Karpas-422 (cell line): ENCODE results near the gene STS. TPM values are rescaled to one million over a fixed set of nuclear protein-coding genes. Genes with fewer than 3 reads are reported as not detected.

Experiments used
- DNase-seq: peaks from one replicate; pipeline ENCODE4 v3.0.0-alpha.2; 2015
- H2AFZ ChIP-seq: fragments of 200-600 bp; sonication (generic); 2 replicates; pipeline ENCODE4 v1.6.1; 2014; ENCODE audit warnings: antibody characterized with exemption, low read length, mixed read lengths
- H3K27ac ChIP-seq: fragments of 200-600 bp; sonication (generic); 2 replicates; pipeline ENCODE4 v1.5.1; 2014; ENCODE audit warnings: mild to moderate bottlenecking, low read length, moderate library complexity
- H3K27me3 ChIP-seq: fragments of 200-600 bp; sonication (generic); 2 replicates; pipeline ENCODE4 v1.6.1; 2014; ENCODE audit warnings: low read length, mixed read lengths
- H3K36me3 ChIP-seq: fragments of 200-600 bp; sonication (generic); 2 replicates; pipeline ENCODE4 v1.6.1; 2014; ENCODE audit warnings: low read length, mixed read lengths; ENCODE audit not compliant: insufficient read depth
- H3K4me1 ChIP-seq: fragments of 200-600 bp; sonication (generic); 2 replicates; pipeline ENCODE4 v1.6.1; 2014; ENCODE audit warnings: mild to moderate bottlenecking, low read length, mixed read lengths
- H3K4me2 ChIP-seq: fragments of 200-600 bp; sonication (generic); 2 replicates; pipeline ENCODE4 v1.6.1; 2014; ENCODE audit warnings: low read length, low read depth, mild to moderate bottlenecking; ENCODE audit not compliant: poor library complexity, severe bottlenecking
- H3K4me3 ChIP-seq: fragments of 200-600 bp; sonication (generic); 2 replicates; pipeline ENCODE4 v1.5.1; 2014; ENCODE audit warnings: mild to moderate bottlenecking, antibody characterized with exemption, low read length, mixed read lengths
- H3K79me2 ChIP-seq: fragments of 200-600 bp; sonication (generic); 2 replicates; pipeline ENCODE4 v1.6.1; 2014; ENCODE audit warnings: mild to moderate bottlenecking, low read length, mixed read lengths
- H3K9ac ChIP-seq: fragments of 200-600 bp; sonication (generic); 2 replicates; pipeline ENCODE4 v1.6.0; 2014; ENCODE audit warnings: low read length
- H3K9me2 ChIP-seq: fragments of 200-600 bp; sonication (generic), shearing (Covaris generic); replicated peaks from 2 replicates; pipeline ENCODE4 v1.6.0; 2014; ENCODE audit warnings: mild to moderate bottlenecking, low read length, moderate library complexity; ENCODE audit not compliant: insufficient read depth
- H3K9me3 ChIP-seq: fragments of 300-700, 200-600 bp; sonication (generic); 2 replicates; pipeline ENCODE4 v1.6.1; 2014; ENCODE audit warnings: low read length, mixed read lengths
- H4K20me1 ChIP-seq: fragments of 200-600 bp; sonication (generic); 2 replicates; pipeline ENCODE4 v1.6.1; 2014; ENCODE audit warnings: mild to moderate bottlenecking, antibody characterized with exemption, low read length, low read depth; ENCODE audit not compliant: insufficient read depth
- total RNA-seq: library from RNA; depleted of rRNA; stranded (reverse); fragments of >200 nt; shearing (Covaris generic); gene quantifications from 2 replicates; pipeline ENCODE4 v1.2.3, GENCODE V29; 2014; ENCODE audit warnings: low replicate concordance

The STS gene
- total RNA-seq, 1 experiment from 2014 or later, result 28.5 TPM

DNA sequence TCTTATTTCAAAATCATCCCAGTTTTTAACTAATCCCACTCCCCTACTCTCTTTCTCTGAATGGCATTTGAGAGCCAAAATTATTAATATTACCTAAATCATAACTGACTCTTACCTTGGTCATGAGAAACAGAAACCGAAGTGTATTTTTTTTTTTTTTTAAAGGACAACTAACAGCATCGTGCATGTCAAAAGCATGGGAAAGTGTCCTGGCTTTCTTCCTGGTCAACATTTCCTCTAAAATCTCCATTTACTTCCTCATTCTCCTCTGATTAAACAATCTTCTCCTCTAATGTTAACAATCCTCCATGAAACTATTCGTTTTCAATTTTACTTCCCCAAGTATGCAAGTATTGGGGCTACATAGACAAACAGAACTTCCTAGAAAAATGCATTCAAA, 2.1 kb upstream of the STS start:
- Histone ChIP-seq H3K9me2 (no peaks in the 10 kb centered on the region), H3K27me3 (no peaks in the 10 kb centered on the region), H3K4me1 (peaks cover 69% of the 10 kb centered on the region), H3K9ac (peak overlapping the region; percentile 90; the same call in 1 of the 2 replicates), H3K9me3 (no peaks in the 10 kb centered on the region), H4K20me1 (no peaks in the 10 kb centered on the region), H2AFZ (no peak overlapping the region), H3K79me2 (peaks cover 94% of the 10 kb centered on the region), H3K36me3 (peaks cover 11% of the 10 kb centered on the region), H3K27ac (peak overlapping the region; percentile 92), H3K4me3 (peak overlapping the region; percentile 15), H3K4me2 (peak overlapping the region; percentile 89)
- DNase-seq, result no peak

- peak overlapping the region; percentile 81 for H3K4me3 ChIP-seq
- H3K9ac ChIP-seq, result peak overlapping the region; percentile 90
- H3K9me3 ChIP-seq, result no peaks in the 10 kb centered on the region
- H3K79me2 ChIP-seq, result peaks cover 94% of the 10 kb centered on the region
- no peaks in the 10 kb centered on the region for H3K9me2 ChIP-seq
- H3K36me3 ChIP-seq, result peaks cover 17% of the 10 kb centered on the region
- H4K20me1 ChIP-seq, result no peaks in the 10 kb centered on the region
- H3K27ac ChIP-seq, result peak overlapping the region; percentile 92
- DNase-seq, result no peak
- no peaks in the 10 kb centered on the region for H3K27me3 ChIP-seq
- H3K4me2 ChIP-seq, result peak overlapping the region; percentile 89
- H3K4me1 ChIP-seq, result peaks cover 72% of the 10 kb centered on the region
- H2AFZ ChIP-seq, result no peak overlapping the region
Measured at GRCh38 chrX:7146020-7146702, 1.4 kb upstream of the STS start.

DNA sequence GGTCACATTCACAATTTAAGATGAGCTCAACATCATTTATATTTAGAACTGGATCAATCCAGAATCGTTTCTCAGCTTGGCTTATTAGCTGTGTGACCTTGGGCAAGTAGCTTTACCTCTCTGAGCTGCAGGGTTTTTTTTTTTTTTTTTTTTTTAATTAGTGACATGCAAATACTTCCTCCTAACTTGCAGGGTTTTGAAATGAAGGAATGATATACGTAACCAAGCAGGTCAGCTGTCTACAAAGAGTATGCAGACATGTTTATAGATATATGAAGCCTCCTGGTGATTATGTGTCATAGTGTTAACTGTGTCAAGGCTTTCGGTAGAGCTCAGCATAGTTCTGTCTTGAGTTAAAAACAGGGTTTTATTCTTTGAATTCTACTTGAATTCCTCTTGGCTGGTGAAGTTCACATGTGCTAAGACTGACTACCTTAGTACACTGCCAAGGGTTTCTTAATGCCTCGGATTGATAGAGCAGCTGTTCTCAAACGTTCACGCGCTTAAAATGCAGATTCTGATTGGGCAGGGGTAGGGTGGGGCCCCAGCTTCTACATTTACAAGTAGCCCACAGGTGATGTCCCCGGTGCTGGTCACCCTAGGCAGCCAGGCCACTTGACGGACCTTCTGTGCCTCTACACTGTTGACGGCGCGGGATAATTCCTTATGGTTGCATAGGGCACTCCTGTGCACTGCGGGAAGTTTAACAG, 654 bp upstream of the STS start:
- H2AFZ ChIP-seq, result no peak overlapping the region
- peak overlapping the region; percentile 92 for H3K27ac ChIP-seq
- H3K36me3 ChIP-seq, result peaks cover 20% of the 10 kb centered on the region
- H4K20me1 ChIP-seq, result no peaks in the 10 kb centered on the region
- no peaks in the 10 kb centered on the region for H3K9me3 ChIP-seq
- H3K4me3 ChIP-seq, result peak overlapping the region; percentile 81
- no peaks in the 10 kb centered on the region for H3K27me3 ChIP-seq
- H3K4me1 ChIP-seq, result peaks cover 69% of the 10 kb centered on the region
- H3K9me2 ChIP-seq, result no peaks in the 10 kb centered on the region
- H3K4me2 ChIP-seq, result peak overlapping the region; percentile 89
- DNase-seq, result peak; percentile 89
- H3K9ac ChIP-seq, result peak overlapping the region; percentile 90
- peaks cover 93% of the 10 kb centered on the region for H3K79me2 ChIP-seq

DNA sequence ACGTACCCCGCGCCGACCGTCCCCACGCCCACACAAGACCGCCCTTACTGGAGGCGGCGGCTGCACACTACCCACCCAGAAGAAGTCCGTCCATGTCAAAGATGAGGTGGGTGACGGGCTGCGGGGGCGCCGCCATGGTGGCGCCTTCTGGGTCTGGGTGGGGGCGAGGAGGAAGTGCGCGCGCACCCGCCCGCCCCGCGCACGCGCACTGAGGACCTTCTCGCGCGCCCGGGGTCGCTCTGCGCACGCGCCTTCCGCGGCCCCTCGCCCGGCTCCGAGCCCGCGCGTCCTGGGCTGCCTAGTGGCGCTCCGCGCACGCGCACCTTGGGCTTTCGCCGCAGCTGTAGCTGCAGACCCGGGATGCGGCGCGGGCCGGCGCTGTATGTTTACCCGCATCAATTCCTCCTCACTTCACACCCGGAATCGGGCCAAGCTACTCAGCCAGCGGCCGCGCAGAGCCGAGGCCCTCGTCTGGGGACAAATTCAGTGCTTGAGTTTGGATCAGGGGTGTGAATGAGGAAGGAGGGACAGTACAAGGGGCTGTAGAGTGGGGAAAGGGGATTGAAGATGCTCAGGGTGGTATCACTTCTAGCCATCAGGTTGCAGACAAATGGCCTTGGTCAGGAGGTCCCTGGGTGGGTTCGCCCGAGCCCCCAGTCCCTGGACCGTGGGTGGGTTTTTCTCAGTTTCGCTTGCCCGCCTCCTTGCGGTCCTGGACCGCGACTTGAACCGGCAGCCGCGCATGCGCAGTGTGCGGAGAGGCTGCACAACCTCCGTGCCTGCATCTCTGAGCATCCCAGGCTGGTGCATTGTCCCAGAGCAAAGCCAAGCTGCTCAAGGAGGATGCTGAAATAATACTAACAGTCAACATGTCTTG, 704 bp downstream of the STS start, which contains the start of gene PUDP:
Gene PUDP (minus strand): TSS at position 176 of the 877 bp plus-strand sequence. CDS start 40 bp downstream, at position 136.
- H3K27ac ChIP-seq, result peak within 1 kb of the TSS; percentile 92
- peak within 1 kb of the TSS; percentile 90 for H3K9ac ChIP-seq
- H3K9me2 ChIP-seq, result no peaks in the 10 kb centered on the region
- peak within 1 kb of the TSS; percentile 81 for H3K4me3 ChIP-seq
- no peaks in the 10 kb centered on the region for H4K20me1 ChIP-seq
- H3K4me1 ChIP-seq, result peaks cover 72% of the 10 kb centered on the region
- no peaks in the 10 kb centered on the region for H3K27me3 ChIP-seq
- peak within 1 kb of the TSS; percentile 89 for H3K4me2 ChIP-seq
- DNase-seq, result peak; percentile 97
- no peaks in the 10 kb centered on the region for H3K9me3 ChIP-seq
- peaks cover 16% of the 10 kb centered on the region; the same call in 1 of the 2 replicates for H3K36me3 ChIP-seq
- peaks cover 90% of the 10 kb centered on the region for H3K79me2 ChIP-seq
- peak within 1 kb of the TSS; percentile 19; the same call in 1 of the 2 replicates for H2AFZ ChIP-seq

DNA sequence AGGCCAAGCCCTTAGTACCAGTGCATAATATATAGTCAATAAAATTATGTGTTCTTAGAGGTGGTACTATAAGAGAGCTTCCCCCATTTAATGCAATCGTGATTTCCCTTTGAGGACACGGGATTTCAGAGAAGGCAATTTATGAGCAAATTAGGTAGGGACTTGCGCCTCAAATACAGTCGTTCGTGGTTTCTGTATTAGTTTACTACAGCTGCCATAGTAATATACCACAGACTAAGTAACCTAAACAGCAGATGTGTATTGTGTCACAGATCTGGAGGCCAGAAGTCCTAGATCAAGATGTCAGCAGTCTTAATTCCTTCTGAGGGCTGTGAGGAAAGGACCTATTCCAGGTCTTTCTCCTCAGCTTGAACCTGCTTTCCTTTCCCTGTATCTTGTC, 1.9 kb downstream of the STS start:
- H3K9me2 ChIP-seq, result no peaks in the 10 kb centered on the region
- H3K9ac ChIP-seq, result peak overlapping the region; percentile 90
- H3K79me2 ChIP-seq, result peaks cover 90% of the 10 kb centered on the region
- peak overlapping the region; percentile 89 for H3K4me2 ChIP-seq
- DNase-seq, result peak; percentile 65
- peaks cover 70% of the 10 kb centered on the region for H3K4me1 ChIP-seq
- H3K9me3 ChIP-seq, result no peaks in the 10 kb centered on the region
- H3K27me3 ChIP-seq, result no peaks in the 10 kb centered on the region
- H3K27ac ChIP-seq, result peak overlapping the region; percentile 92
- H3K36me3 ChIP-seq, result peaks cover 16% of the 10 kb centered on the region; the same call in 1 of the 2 replicates
- peak overlapping the region; percentile 81 for H3K4me3 ChIP-seq
- no peak overlapping the region for H2AFZ ChIP-seq
- no peaks in the 10 kb centered on the region for H4K20me1 ChIP-seq

DNA sequence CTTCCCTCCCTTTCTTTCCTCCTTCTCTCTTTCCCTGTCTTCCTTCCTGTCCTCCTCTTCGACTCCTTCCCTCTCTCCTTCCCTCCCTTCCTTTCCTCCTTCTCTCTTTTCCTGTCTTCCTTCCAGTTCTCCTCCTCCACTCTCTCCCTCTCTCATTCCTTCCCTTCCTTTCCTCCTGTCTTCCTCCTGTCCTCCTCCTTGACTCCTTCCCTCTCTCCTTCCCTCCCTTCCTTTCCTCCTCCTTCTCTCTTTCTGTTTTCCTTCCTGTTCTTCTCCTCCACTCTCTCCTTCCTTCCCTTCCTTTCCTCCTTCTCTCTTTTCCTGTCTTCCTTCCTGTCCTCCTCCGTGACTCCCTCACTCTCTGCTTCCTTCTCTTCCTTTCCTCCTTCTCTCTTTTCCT, 5.7 kb downstream of the STS start:
- Histone ChIP-seq H3K4me3 (no peak overlapping the region), H3K4me2 (no peak overlapping the region)

DNA sequence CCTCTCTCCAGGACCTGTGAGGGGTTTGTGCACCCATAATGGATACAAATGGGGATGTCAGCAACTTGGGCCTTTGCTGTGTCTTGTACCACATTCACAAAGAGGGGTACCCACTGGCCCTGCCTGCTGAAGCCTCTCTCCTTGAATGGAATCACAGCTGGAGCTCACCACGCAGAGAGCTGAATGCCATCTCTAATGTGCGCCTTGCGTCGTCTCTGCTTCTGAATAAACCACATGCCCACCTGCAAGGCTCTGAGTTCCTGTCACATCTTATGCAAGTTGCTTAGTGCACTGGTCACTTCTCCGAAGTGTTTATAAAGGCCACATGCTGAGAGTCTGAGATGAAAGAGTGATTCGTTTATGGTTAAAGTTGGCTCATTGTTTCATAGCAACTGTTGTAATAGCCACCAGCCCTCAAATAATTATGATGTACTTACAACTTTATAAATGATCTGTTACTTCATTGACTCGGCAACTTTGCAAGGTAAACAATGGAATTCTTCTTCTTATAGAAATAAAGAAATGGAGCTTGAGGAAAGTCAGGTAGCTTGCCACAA, 6.6 kb downstream of the STS start:
- Histone ChIP-seq H3K9me3 (no peaks in the 10 kb centered on the region), H2AFZ (no peak overlapping the region), H3K27me3 (no peaks in the 10 kb centered on the region), H3K9ac (no peak overlapping the region), H3K27ac (no peak overlapping the region), H4K20me1 (no peaks in the 10 kb centered on the region), H3K4me2 (no peak overlapping the region), H3K4me3 (no peak overlapping the region), H3K36me3 (peaks cover 16% of the 10 kb centered on the region; the same call in 1 of the 2 replicates), H3K4me1 (peaks cover 77% of the 10 kb centered on the region), H3K9me2 (no peaks in the 10 kb centered on the region), H3K79me2 (peaks cover 93% of the 10 kb centered on the region)
- DNase-seq, result no peak

More for the DNA sequence above, 5.7 kb downstream of the STS start:
- H3K27ac ChIP-seq, result no peak overlapping the region
- H4K20me1 ChIP-seq, result no peaks in the 10 kb centered on the region
- no peaks in the 10 kb centered on the region for H3K27me3 ChIP-seq
- peaks cover 93% of the 10 kb centered on the region for H3K79me2 ChIP-seq
- H2AFZ ChIP-seq, result no peak overlapping the region
- no peak overlapping the region for H3K9ac ChIP-seq
- no peaks in the 10 kb centered on the region for H3K9me3 ChIP-seq
- H3K9me2 ChIP-seq, result no peaks in the 10 kb centered on the region
- DNase-seq, result no peak
- peaks cover 16% of the 10 kb centered on the region; the same call in 1 of the 2 replicates for H3K36me3 ChIP-seq
- H3K4me1 ChIP-seq, result peaks cover 78% of the 10 kb centered on the region
